Glutamatergic neuron (in vitro differentiated cells): ENCODE measurements around the gene PRRX2. TPM values are rescaled to one million over a fixed set of nuclear protein-coding genes. Genes with fewer than 3 reads are reported as not detected.

Source experiments
- DNase-seq: peaks from one replicate; pipeline ENCODE4 v3.0.0; 2022
- H3K27ac Mint-ChIP-seq: one replicate; pipeline ENCODE4 v1.8.0; 2020; ENCODE audit warnings: mild to moderate bottlenecking, mixed read lengths, inconsistent platforms; ENCODE audit not compliant: unreplicated experiment
- H3K27me3 Mint-ChIP-seq: one replicate; pipeline ENCODE4 v1.8.0; 2020; ENCODE audit warnings: mild to moderate bottlenecking, moderate library complexity, mixed read lengths, inconsistent platforms; ENCODE audit not compliant: unreplicated experiment
- H3K36me3 Mint-ChIP-seq: one replicate; pipeline ENCODE4 v1.8.0; 2020; ENCODE audit warnings: mild to moderate bottlenecking, mixed read lengths, inconsistent platforms; ENCODE audit not compliant: unreplicated experiment
- H3K4me1 Mint-ChIP-seq: one replicate; pipeline ENCODE4 v1.8.0; 2020; ENCODE audit warnings: mild to moderate bottlenecking, low read depth, mixed read lengths, inconsistent platforms; ENCODE audit not compliant: unreplicated experiment
- H3K4me3 Mint-ChIP-seq: one replicate; pipeline ENCODE4 v1.8.0; 2020; ENCODE audit warnings: mild to moderate bottlenecking, mixed read lengths, inconsistent platforms; ENCODE audit not compliant: unreplicated experiment
- H3K9me3 Mint-ChIP-seq: one replicate; pipeline ENCODE4 v1.8.0; 2020; ENCODE audit warnings: mild to moderate bottlenecking, moderate library complexity, mixed read lengths, inconsistent platforms; ENCODE audit not compliant: unreplicated experiment
- total RNA-seq: library from RNA; stranded (reverse); fragmentation: NEBNext Ultra II Directional; extraction: Animal tissue kit (Norgen Biotek cat#: 25700); gene quantifications from one replicate; pipeline ENCODE4 v1.2.1, GENCODE V29; 2021; ENCODE audit not compliant: unreplicated experiment
- TF ChIP-seq, protein P1 (sequence below): fragments of 200-600 bp; sonication (generic); IDR thresholded peaks from one replicate; pipeline ENCODE4 v1.5.0; 2021; ENCODE audit not compliant: partially characterized antibody, unreplicated experiment

PRRX2 gene
- total RNA-seq, 1 donor from 2014 or later: 2.3 TPM

DNA sequence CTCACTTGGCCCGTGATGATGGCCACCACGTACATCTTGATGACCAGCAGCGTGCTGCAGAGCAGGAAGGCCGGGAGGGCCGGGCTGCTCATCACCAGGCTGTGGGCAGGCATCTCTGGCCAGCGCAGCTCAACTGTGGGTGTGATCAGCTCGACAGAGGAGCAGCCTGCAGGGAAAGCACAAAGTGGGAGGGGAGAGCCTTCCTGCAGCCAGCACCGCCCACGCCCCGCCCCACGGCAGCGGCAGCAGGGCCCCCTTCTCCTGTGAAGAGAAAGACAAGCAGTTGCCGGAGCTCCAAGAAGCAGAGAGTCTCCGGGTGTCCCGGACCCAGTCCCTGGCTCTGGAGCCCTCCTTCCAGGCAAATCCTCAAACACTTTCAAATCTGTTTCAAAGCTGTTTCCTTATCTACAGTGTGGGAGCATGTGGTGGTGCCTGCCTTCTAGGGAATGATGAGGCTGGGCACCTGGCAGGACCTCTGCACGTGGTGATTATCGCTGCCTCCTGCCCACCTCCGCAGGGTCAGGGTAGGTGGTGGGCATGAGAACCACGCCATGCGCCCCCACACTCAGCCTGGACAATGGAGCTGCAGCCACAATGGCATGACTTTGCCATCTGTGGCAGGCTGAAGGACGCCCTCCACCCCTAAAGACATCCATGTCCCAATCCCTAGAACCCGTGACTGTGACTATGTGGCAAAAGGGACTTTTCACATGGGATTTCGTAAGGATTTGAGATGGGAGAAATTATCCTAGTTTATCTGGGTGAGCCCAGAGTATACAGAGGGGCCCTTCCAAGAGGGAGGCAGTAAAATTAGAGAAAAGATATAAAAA, 87.7 kb downstream of the PRRX2 start, which contains the start of gene PTGES:
Gene PTGES, minus strand, starts transcription at position 143 of the 830 bp plus-strand sequence. Its CDS starts 30 bp downstream, at position 113.
- DNase-seq: peak; percentile 68
- H3K36me3 Mint-ChIP-seq: no peaks in the 10 kb centered on the region
- peak within 1 kb of the TSS; percentile 33 for H3K27ac Mint-ChIP-seq
- H3K4me3 Mint-ChIP-seq: no peak within 1 kb of the TSS
- H3K27me3 Mint-ChIP-seq: peaks cover 10% of the 10 kb centered on the region
- peaks cover 12% of the 10 kb centered on the region for H3K4me1 Mint-ChIP-seq
- no peaks in the 10 kb centered on the region for H3K9me3 Mint-ChIP-seq
- TF ChIP-seq, protein P1, sequence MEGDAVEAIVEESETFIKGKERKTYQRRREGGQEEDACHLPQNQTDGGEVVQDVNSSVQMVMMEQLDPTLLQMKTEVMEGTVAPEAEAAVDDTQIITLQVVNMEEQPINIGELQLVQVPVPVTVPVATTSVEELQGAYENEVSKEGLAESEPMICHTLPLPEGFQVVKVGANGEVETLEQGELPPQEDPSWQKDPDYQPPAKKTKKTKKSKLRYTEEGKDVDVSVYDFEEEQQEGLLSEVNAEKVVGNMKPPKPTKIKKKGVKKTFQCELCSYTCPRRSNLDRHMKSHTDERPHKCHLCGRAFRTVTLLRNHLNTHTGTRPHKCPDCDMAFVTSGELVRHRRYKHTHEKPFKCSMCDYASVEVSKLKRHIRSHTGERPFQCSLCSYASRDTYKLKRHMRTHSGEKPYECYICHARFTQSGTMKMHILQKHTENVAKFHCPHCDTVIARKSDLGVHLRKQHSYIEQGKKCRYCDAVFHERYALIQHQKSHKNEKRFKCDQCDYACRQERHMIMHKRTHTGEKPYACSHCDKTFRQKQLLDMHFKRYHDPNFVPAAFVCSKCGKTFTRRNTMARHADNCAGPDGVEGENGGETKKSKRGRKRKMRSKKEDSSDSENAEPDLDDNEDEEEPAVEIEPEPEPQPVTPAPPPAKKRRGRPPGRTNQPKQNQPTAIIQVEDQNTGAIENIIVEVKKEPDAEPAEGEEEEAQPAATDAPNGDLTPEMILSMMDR: no peak

DNA sequence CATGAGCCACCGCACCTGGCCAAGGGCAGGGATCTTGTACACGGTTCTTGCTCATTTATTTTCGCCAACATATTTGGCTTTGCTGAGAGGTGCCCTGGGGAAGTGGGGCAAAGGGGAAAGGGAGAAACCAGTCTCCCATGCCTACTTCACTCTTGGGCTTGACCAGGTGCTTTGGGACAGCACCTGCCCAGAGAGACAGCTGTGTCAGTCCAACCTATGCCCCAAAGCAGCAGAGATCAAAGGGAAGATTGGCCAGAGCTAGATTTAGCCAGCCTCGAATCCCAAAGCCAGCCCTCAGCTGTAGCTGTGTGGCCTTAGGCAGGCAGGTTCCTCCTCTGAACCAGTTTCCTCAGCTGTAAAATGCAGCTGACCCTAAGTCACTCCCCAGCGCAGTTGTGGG, 89.7 kb downstream of the PRRX2 start:
- H3K27ac Mint-ChIP-seq: no peak overlapping the region
- TF ChIP-seq, protein P1: no peak
- no peak overlapping the region for H3K4me3 Mint-ChIP-seq
- peaks cover 10% of the 10 kb centered on the region for H3K27me3 Mint-ChIP-seq
- H3K4me1 Mint-ChIP-seq: peaks cover 12% of the 10 kb centered on the region
- DNase-seq: no peak
- no peaks in the 10 kb centered on the region for H3K36me3 Mint-ChIP-seq
- peaks cover 1% of the 10 kb centered on the region for H3K9me3 Mint-ChIP-seq

GRCh38 chr9:129756191-129756590, 90.7 kb downstream of the PRRX2 start:
- no peaks in the 10 kb centered on the region for H3K36me3 Mint-ChIP-seq
- H3K27me3 Mint-ChIP-seq: peaks cover 10% of the 10 kb centered on the region
- H3K9me3 Mint-ChIP-seq: peaks cover 1% of the 10 kb centered on the region
- no peak overlapping the region for H3K27ac Mint-ChIP-seq
- TF ChIP-seq, protein P1: no peak
- no peak overlapping the region for H3K4me3 Mint-ChIP-seq
- peaks cover 12% of the 10 kb centered on the region for H3K4me1 Mint-ChIP-seq
- DNase-seq: no peak

- peaks cover 1% of the 10 kb centered on the region for H3K9me3 Mint-ChIP-seq
- H3K36me3 Mint-ChIP-seq: no peaks in the 10 kb centered on the region
- H3K27ac Mint-ChIP-seq: no peak overlapping the region
- H3K27me3 Mint-ChIP-seq: peaks cover 10% of the 10 kb centered on the region
- TF ChIP-seq, protein P1: no peak
- H3K4me3 Mint-ChIP-seq: no peak overlapping the region
- DNase-seq: no peak
- H3K4me1 Mint-ChIP-seq: peaks cover 13% of the 10 kb centered on the region
These were observed 91.6 kb downstream of the PRRX2 start for GRCh38 chr9:129757045-129757444.

- Mint-ChIP-seq H3K27ac (no peak overlapping the region), H3K9me3 (peaks cover 1% of the 10 kb centered on the region), H3K4me1 (peaks cover 8% of the 10 kb centered on the region), H3K4me3 (no peak overlapping the region), H3K27me3 (no peaks in the 10 kb centered on the region), H3K36me3 (no peaks in the 10 kb centered on the region)
- no peak for DNase-seq
- TF ChIP-seq, protein P1: no peak
These were observed 93.9 kb downstream of the PRRX2 start for GRCh38 chr9:129759319-129759718.
